Activated CD8-positive, alpha-beta T cell treated with anti-CD3 and anti-CD28 coated beads, Interleukin-2, amount 10 ng/mL, durations not matched to agents 7 days and 5 days (primary cell): Measurements from ENCODE around the gene RARA. TPM values are rescaled to one million over a fixed set of nuclear protein-coding genes. Genes with fewer than 3 reads are reported as not detected.

ENCODE experiments used
- ATAC-seq: fragments of 150-1000 bp; cut with Tn5 transposase; one replicate; pipeline ENCODE4 v1.10.0; 2021; ENCODE audit warnings: moderate library complexity
- CTCF ChIA-PET: fragments of 350-600 bp; sonication (Branson Sonifier 250); formaldehyde crosslinking; loops from one replicate; lab custom pipeline; 2021; ENCODE audit warnings: antibody characterized with exemption; lab: Charles Lee
- POLR2A ChIA-PET: fragments of 350-600 bp; sonication (Branson Sonifier 250); formaldehyde crosslinking; loops from one replicate; lab custom pipeline; 2021; ENCODE audit warnings: antibody characterized with exemption; lab: Charles Lee
- DNase-seq: peaks from one replicate; pipeline ENCODE4 v3.0.0-alpha.2; 2020
- H3K27ac Mint-ChIP-seq: one replicate; pipeline ENCODE4 v1.8.0; 2021; ENCODE audit warnings: mild to moderate bottlenecking, mixed read lengths
- H3K27me3 Mint-ChIP-seq: one replicate; pipeline ENCODE4 v1.8.0; 2021; ENCODE audit warnings: low read depth, mixed read lengths
- H3K36me3 Mint-ChIP-seq: one replicate; pipeline ENCODE4 v1.8.0; 2021; ENCODE audit warnings: low read depth, mixed read lengths
- H3K4me1 Mint-ChIP-seq: one replicate; pipeline ENCODE4 v1.8.0; 2021; ENCODE audit warnings: low read depth, mixed read lengths
- H3K4me3 Mint-ChIP-seq: one replicate; pipeline ENCODE4 v1.8.0; 2021; ENCODE audit warnings: mild to moderate bottlenecking, mixed read lengths
- H3K9me3 Mint-ChIP-seq: one replicate; pipeline ENCODE4 v1.8.0; 2022; ENCODE audit warnings: mixed read lengths; ENCODE audit not compliant: insufficient read depth
- total RNA-seq, 2 experiments: library from RNA; stranded (reverse); gene quantifications; one replicate each; pipeline ENCODE4 v1.2.3, GENCODE V29; 2021

Gene RARA
- total RNA-seq, 2 experiments from 2014 or later = 61.1 to 63.2 TPM

DNA sequence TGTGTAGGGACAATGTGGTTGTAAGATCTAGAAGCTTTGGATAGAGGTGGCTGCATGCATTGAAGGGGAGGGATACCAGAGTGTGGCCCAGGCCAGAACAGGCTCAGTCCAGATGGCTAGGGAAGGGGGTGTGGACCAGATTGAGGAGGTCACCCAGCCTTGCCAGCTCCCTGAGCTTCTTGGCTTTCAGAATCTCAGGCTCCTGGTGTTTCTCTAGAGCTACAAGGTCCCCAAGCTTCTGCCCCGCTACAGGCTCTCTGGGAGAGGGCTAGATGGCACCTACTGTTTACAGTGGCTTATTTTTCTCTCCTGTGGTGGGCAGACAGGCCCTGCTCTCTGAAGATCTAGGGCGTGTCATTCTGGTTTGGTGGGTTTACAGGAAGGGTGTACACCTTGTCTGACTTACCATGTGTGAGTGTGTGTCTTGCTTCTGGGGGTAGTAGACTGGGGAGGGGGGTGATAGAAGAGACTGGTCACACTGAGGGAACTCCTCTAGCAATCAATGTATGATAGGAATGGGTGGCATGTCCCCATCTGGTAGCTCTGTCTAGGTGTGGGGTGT is 1.1 kb downstream of the RARA start:
- Mint-ChIP-seq H3K4me3 (no peak overlapping the region), H3K4me1 (peaks cover 8% of the 10 kb centered on the region), H3K27me3 (no peaks in the 10 kb centered on the region), H3K9me3 (no peaks in the 10 kb centered on the region), H3K27ac (peak overlapping the region; percentile 44), H3K36me3 (peaks cover 16% of the 10 kb centered on the region)
- ChIA-PET POLR2A (interaction anchor here (1.0 to 1.9 kb wide), 4 partner anchors 9 to 22 kb away, joined by 5 to 16 read pairs (median 8); partner anchors contain the start of gene CDC6), CTCF (interaction anchor here (0.9 to 13.1 kb wide), 12 partner anchors 8 to 118 kb away, joined by 3 to 304 read pairs (median 3); partner anchors contain the start of gene TOP2A)
- ATAC-seq (peak; percentile 22), DNase-seq (no peak)

DNA sequence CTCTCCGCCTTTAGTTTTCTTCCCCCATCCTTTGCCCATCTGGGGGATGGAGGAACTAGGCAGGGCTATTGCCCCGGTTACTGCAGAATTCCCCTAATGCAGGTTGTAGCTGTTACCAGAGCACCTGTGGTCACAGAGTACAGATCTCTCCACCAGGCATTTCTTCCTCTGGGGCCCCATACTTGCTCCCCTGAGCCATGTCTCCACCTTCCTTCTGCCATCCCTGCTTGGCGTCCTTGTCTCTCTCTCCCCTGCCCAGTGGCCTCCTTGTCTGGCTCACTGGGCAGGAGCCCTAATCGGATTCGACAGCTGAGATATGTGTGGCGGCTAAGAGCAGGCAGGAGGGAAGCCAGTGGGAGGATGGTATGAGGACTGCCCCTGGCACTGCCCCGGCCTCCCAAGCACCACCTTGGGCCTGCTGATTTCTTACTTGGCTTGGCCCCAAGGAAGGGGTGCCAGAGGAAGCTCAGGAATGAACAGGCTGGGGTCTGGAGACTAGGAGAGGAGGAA is 2.0 kb downstream of the RARA start:
- H3K27me3 Mint-ChIP-seq = no peaks in the 10 kb centered on the region
- no peaks in the 10 kb centered on the region for H3K9me3 Mint-ChIP-seq
- POLR2A ChIA-PET = interaction anchor here (0.6 to 1.9 kb wide), 5 partner anchors 8 to 124 kb away, joined by 3 to 6 read pairs (median 5); partner anchors contain the start of gene CDC6
- H3K27ac Mint-ChIP-seq = no peak overlapping the region
- H3K4me3 Mint-ChIP-seq = no peak overlapping the region
- CTCF ChIA-PET = interaction anchor here (0.9 to 13.1 kb wide), 6 partner anchors 7 to 47 kb away, joined by 3 to 304 read pairs (median 3); no protein-coding TSS in a partner anchor
- ATAC-seq (no peak), DNase-seq (no peak)
- H3K4me1 Mint-ChIP-seq = peaks cover 17% of the 10 kb centered on the region
- peaks cover 13% of the 10 kb centered on the region for H3K36me3 Mint-ChIP-seq

GRCh38 chr17:40311575-40311974 is 2.6 kb downstream of the RARA start:
- peaks cover 23% of the 10 kb centered on the region for H3K4me1 Mint-ChIP-seq
- ATAC-seq = no peak
- CTCF ChIA-PET = interaction anchor here (0.9 to 13.1 kb wide), 5 partner anchors 8 to 46 kb away, joined by 3 to 304 read pairs (median 3); no protein-coding TSS in a partner anchor
- peak overlapping the region; percentile 51 for H3K27ac Mint-ChIP-seq
- DNase-seq = no peak
- H3K4me3 Mint-ChIP-seq = no peak overlapping the region
- POLR2A ChIA-PET = interaction anchor here (0.8 to 1.9 kb wide), 5 partner anchors 8 to 43 kb away, joined by 5 to 7 read pairs (median 5); partner anchors contain the start of gene CDC6
- no peaks in the 10 kb centered on the region for H3K9me3 Mint-ChIP-seq
- H3K27me3 Mint-ChIP-seq = no peaks in the 10 kb centered on the region
- peaks cover 10% of the 10 kb centered on the region for H3K36me3 Mint-ChIP-seq

DNA sequence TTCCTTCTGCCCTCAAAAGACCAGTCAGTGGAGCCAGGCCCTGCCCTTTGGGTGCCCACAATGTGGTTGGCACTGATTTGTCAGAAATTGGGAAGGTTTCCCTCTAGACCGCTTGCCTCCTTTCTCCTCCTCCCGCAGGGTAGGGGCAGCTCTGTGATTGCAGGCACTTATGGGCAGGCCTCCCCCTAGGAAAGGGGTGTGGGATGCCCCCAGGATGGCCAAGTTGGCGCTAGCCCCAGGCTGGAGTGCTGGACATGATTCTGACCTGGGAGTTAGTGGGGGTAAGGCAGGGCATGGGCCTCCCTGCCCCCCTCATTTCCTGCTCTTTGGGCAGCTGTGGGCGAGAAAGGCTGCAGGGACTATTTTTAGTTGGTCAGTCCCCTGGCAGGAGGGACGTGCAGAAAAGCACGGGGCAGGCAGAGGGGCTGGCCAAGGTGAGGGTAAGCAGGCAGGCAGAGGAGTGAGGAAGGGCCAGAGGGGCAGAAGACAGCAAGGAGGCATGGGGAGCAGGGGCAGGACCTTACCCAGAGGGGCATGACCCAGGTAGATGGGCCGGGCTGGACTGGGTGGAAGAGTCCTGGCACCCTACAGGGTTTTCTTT is 3.3 kb downstream of the RARA start:
- ChIA-PET CTCF (interaction anchor here (0.8 to 1.8 kb wide), 6 partner anchors 9 to 50 kb away, joined by 3 to 7 read pairs (median 4); no protein-coding TSS in a partner anchor), POLR2A (interaction anchor here (0.9 to 1.9 kb wide), 5 partner anchors 7 to 42 kb away, joined by 3 to 7 read pairs (median 5); partner anchors contain the start of gene CDC6)
- DNase-seq (no peak), ATAC-seq (no peak)
- Mint-ChIP-seq H3K4me1 (peaks cover 28% of the 10 kb centered on the region), H3K9me3 (no peaks in the 10 kb centered on the region), H3K4me3 (no peak overlapping the region), H3K27ac (peak overlapping the region; percentile 51), H3K27me3 (no peaks in the 10 kb centered on the region), H3K36me3 (peaks cover 9% of the 10 kb centered on the region)

- POLR2A ChIA-PET = interaction anchor here (0.9 to 1.5 kb wide), 2 partner anchors 21 to 42 kb away, joined by 3 to 7 read pairs; no protein-coding TSS in a partner anchor
- ATAC-seq (no peak), DNase-seq (no peak)
- peaks cover 9% of the 10 kb centered on the region for H3K36me3 Mint-ChIP-seq
- H3K9me3 Mint-ChIP-seq = no peaks in the 10 kb centered on the region
- H3K27me3 Mint-ChIP-seq = no peaks in the 10 kb centered on the region
- CTCF ChIA-PET = interaction anchor here (0.8 to 1.8 kb wide), 4 partner anchors 9 to 49 kb away, joined by 3 to 7 read pairs (median 4); no protein-coding TSS in a partner anchor
- no peak overlapping the region for H3K4me3 Mint-ChIP-seq
- H3K4me1 Mint-ChIP-seq = peaks cover 35% of the 10 kb centered on the region
- peak overlapping the region; percentile 64 for H3K27ac Mint-ChIP-seq
Observed at GRCh38 chr17:40312893-40313667, 4.1 kb downstream of the RARA start.

DNA sequence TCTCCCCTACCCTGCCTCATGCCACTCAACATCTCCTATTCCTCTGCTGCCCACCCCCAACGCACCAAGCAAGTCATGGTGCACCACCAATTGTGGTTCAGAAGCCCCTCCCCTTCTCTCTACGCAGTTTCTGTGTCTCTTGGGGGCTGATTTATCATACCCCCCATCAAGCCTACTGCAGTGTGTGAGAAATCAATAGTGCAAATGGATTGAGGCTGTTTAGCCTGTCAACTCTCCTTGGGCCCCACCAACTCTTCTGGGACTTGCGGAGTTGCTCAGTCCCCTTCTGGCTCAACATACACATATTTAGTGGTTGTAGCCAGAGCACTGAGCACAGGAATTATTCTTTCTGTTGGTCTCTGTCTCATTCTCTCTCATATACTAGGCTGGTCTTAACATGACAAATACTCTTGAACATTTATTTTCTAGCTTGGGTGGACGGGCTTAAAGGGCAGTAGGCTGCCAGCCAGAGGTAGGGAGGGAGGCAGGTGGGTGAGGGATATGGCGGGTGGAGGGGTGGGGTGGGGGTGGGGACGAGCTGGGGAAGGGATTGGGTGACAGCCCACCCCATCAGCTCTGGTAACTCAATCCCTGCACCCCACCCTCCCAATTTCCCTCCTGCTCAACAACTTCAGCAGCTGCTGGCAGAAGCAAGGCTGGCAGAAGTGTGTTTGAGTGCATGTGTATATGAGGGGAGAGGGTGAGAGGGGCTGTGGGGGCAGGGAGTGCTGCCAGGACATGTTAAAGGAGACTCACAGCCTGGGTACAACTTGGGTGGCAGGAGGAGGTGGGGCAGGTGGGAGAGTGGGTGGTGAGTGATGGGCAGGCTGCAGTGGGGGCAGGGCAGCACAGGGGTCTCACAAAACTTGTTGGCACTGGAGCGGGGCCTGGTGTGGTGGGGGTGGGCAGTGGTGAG is 4.9 kb downstream of the RARA start:
- no peak for DNase-seq
- Mint-ChIP-seq H3K36me3 (peaks cover 13% of the 10 kb centered on the region), H3K9me3 (no peaks in the 10 kb centered on the region), H3K27me3 (no peaks in the 10 kb centered on the region), H3K4me3 (no peak overlapping the region), H3K27ac (peak overlapping the region; percentile 64), H3K4me1 (peaks cover 35% of the 10 kb centered on the region)
- no peak for ATAC-seq
- CTCF ChIA-PET = interaction anchor here (1.1 to 7.3 kb wide), 4 partner anchors 10 to 49 kb away, joined by 4 to 61 read pairs (median 6); no protein-coding TSS in a partner anchor
- POLR2A ChIA-PET = interaction anchor here (1.1 kb wide), 1 partner anchor 9 kb away, joined by 3 read pairs; no protein-coding TSS in a partner anchor

DNA sequence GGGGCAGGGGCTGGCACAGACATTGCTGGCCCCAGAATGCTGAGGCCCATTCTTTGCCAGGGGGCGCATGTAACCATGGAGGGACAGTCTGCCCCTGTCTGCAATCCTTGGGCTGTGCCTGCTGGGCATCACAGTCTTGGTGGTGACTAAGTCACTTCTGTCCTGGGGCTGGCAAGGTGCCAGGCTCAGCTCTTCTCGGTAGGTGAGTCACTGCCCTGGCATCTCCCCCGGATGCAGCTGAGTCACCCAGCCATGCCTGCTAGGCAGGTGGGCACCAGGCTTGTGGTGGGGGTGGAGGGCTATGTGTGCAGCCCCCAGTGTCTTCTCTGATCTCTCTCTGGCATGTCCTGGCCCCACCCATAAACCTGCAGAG is 5.6 kb downstream of the RARA start:
- peak; percentile 71 for DNase-seq
- ChIA-PET POLR2A (interaction anchor here (1.1 kb wide), 1 partner anchor 8 kb away, joined by 3 read pairs; no protein-coding TSS in a partner anchor), CTCF (interaction anchor here (1.1 to 7.3 kb wide), 3 partner anchors 7 to 27 kb away, joined by 4 to 61 read pairs (median 42); no protein-coding TSS in a partner anchor)
- ATAC-seq = no peak
- H3K4me3 Mint-ChIP-seq = no peak overlapping the region
- peak overlapping the region; percentile 41 for H3K27ac Mint-ChIP-seq
- no peaks in the 10 kb centered on the region for H3K9me3 Mint-ChIP-seq
- peaks cover 19% of the 10 kb centered on the region for H3K36me3 Mint-ChIP-seq
- no peaks in the 10 kb centered on the region for H3K27me3 Mint-ChIP-seq
- H3K4me1 Mint-ChIP-seq = peaks cover 36% of the 10 kb centered on the region

GRCh38 chr17:40315206-40315605 is 6.2 kb downstream of the RARA start:
- H3K9me3 Mint-ChIP-seq = no peaks in the 10 kb centered on the region
- H3K4me3 Mint-ChIP-seq = no peak overlapping the region
- peak overlapping the region; percentile 81 for H3K27ac Mint-ChIP-seq
- POLR2A ChIA-PET = interaction anchor here (0.9 to 1.8 kb wide), 4 partner anchors 8 to 239 kb away, joined by 3 to 5 read pairs (median 3); no protein-coding TSS in a partner anchor
- no peaks in the 10 kb centered on the region for H3K27me3 Mint-ChIP-seq
- H3K4me1 Mint-ChIP-seq = peaks cover 42% of the 10 kb centered on the region
- DNase-seq = no peak
- peaks cover 25% of the 10 kb centered on the region for H3K36me3 Mint-ChIP-seq
- CTCF ChIA-PET = interaction anchor here (0.7 to 7.3 kb wide), 5 partner anchors 8 to 38 kb away, joined by 3 to 61 read pairs (median 42); no protein-coding TSS in a partner anchor
- no peak for ATAC-seq

GRCh38 chr17:40315678-40316570 is 6.9 kb downstream of the RARA start:
- H3K27me3 Mint-ChIP-seq = no peaks in the 10 kb centered on the region
- H3K27ac Mint-ChIP-seq = peak overlapping the region; percentile 81
- peak; percentile 39 for DNase-seq
- ChIA-PET CTCF (interaction anchor here (0.7 to 7.3 kb wide), 8 partner anchors 8 to 47 kb away, joined by 3 to 61 read pairs (median 10); no protein-coding TSS in a partner anchor), POLR2A (interaction anchor here (0.9 to 1.8 kb wide), 3 partner anchors 10 to 239 kb away, joined by 3 to 5 read pairs (median 3); no protein-coding TSS in a partner anchor)
- ATAC-seq = no peak
- no peaks in the 10 kb centered on the region for H3K9me3 Mint-ChIP-seq
- H3K4me1 Mint-ChIP-seq = peaks cover 50% of the 10 kb centered on the region
- no peak overlapping the region for H3K4me3 Mint-ChIP-seq
- peaks cover 32% of the 10 kb centered on the region for H3K36me3 Mint-ChIP-seq
